Activated gamma-delta T cell treated with Interleukin-2 at 50 U/mL for 16 hours (primary cell): ENCODE measurements around the gene PIP4K2B.
A peak's percentile ranks its signal among the peaks of the same experiment; 100 is the strongest.

ENCODE experiments used
- DNase-seq: peaks from one replicate; pipeline ENCODE4 v3.0.0-alpha.2; 2020

The PIP4K2B gene

GRCh38 chr17:38743556-38744171 is 55.7 kb downstream of the PIP4K2B start:
- DNase-seq: no peak

- DNase-seq: no peak
These were observed 56.7 kb downstream of the PIP4K2B start for GRCh38 chr17:38742411-38743308.

- no peak for DNase-seq
These were observed 57.4 kb downstream of the PIP4K2B start for GRCh38 chr17:38741921-38742410.

GRCh38 chr17:38741461-38741860 is 57.9 kb downstream of the PIP4K2B start:
- DNase-seq: no peak

- no peak for DNase-seq
These were observed 58.5 kb downstream of the PIP4K2B start for GRCh38 chr17:38740806-38741205.

- DNase-seq: no peak
These were observed 59.3 kb downstream of the PIP4K2B start for GRCh38 chr17:38740044-38740443.

- no peak for DNase-seq
These were observed 60.1 kb downstream of the PIP4K2B start for GRCh38 chr17:38739305-38739704.

GRCh38 chr17:38738686-38739085 is 60.7 kb downstream of the PIP4K2B start:
- no peak for DNase-seq

- DNase-seq: no peak
These were observed 61.2 kb downstream of the PIP4K2B start for GRCh38 chr17:38738007-38738662.

GRCh38 chr17:38735161-38735997 is 64.0 kb downstream of the PIP4K2B start:
- DNase-seq: peak; percentile 82

- no peak for DNase-seq
These were observed 65.1 kb downstream of the PIP4K2B start for GRCh38 chr17:38733982-38734973.

- no peak for DNase-seq
These were observed 65.9 kb downstream of the PIP4K2B start for GRCh38 chr17:38733282-38733981.

- no peak for DNase-seq
These were observed 66.7 kb downstream of the PIP4K2B start for GRCh38 chr17:38732376-38733281.

GRCh38 chr17:38731526-38732294 is 67.6 kb downstream of the PIP4K2B start:
- no peak for DNase-seq

- DNase-seq: no peak
These were observed 68.6 kb downstream of the PIP4K2B start for GRCh38 chr17:38730526-38731379.

- DNase-seq: peak; percentile 85
These were observed 69.3 kb downstream of the PIP4K2B start, which contains the start of gene CISD3 for GRCh38 chr17:38729886-38730525. Gene CISD3 (plus strand): TSS chr17:38730341. CDS start chr17:38730359, 18 bp downstream.

GRCh38 chr17:38729368-38729885 is 69.9 kb downstream of the PIP4K2B start:
- DNase-seq: no peak
